HG02870 (cell line): ENCODE results near the gene USP10.
"Not testable (repeated sequence)": the region's sequence is repeated elsewhere in the genome, so short reads cannot be mapped to it uniquely, and the experiment has no call there.

ENCODE experiments used
- ATAC-seq: cut with Tn5 transposase; IDR thresholded peaks from one replicate; pipeline ENCODE4 v1.9.1; 2021; ENCODE audit warnings: mild to moderate bottlenecking, moderate library complexity; ENCODE audit not compliant: unreplicated experiment

The USP10 gene

DNA sequence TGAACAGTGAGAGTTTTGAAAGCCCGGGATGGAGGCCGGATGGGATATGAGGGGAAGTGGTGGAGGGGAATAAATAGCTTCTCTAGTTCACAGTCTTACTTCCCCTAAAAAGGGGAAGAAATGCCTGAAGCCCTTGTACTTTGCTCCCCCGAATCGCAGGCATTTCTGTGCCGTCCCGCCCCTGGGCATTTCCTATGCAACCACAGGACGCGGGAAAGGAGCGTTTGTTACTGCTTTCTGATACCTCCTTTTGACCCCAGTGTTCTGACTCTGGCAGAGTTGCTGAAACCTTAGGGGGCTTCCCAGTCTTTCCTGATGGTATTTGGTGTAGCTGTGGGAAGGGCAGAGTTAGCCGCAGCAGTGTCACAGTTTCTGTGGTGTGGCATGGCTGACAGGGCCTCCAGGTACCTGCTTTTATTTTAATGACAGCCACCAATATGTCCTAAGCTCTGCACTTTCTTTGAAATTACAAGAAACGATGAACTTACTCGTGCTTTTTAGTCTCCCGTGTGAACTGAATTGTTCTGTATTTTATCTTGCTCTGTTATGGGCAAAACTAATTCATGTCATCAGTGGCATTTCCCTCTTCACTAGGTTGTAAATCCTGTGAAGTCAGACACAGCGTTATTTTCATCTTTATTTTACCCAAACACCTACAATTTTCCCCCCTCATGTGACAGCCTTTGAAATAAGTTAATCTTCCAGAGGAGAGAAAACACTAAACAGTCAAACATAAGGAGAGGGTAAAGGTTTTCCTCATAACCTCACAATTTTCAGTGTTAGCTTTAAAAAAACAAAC lies 27.1 kb downstream of the USP10 start:
- ATAC-seq, result peak; percentile 38

DNA sequence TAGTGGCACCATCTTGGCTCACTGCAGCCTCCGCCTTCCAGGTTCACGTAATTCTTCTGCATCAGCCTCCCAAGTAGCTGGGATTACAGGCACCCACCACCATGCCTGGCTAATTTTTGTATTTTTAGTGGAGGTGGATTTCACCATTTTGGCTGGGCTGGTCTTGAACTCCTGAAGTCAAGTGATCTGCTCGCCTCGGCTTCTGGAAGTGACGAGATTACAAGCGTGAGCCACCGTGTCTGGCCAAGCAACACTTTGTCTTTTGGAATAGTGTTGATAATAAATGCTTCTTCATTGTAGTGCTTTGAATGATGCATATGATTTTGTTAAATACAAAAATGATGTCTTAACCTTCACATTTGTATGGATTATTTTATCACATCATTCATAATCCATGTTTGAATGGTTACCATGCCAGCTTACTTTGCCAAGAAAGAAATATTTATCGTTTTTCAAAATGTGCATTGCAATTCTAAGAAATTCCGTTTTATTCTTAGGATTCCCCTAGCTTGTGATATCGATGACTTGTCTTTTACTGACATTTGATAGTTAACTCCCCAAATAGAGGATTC lies 29.1 kb downstream of the USP10 start:
- ATAC-seq, result no peak

DNA sequence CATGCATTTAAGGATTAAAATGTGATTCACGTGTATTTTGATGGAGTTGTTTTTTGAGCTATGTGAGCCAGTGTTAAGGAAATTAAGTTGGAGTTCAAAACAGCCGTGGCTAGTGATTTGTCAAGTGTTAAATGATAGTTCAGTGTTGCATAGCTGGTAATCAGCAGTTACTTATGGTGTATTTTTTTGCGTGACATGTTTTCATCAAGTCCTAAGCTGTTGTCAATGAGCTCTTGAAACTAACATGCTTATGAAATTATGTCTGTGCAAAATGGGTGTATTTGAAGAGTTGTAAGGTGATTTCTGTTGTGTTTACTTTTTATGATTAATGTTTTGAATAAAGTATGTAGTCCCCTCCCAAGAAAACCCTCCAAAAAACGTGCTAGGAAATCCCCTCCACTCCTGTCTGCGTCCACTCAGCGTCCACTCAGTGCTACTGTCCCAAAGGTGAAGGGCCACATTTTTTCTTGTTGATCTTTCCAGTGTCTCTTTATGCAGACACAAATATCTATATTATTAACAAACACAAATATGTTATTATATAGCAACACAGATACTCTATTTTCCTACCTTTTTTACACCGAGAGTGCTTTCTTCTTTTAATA lies 30.0 kb downstream of the USP10 start:
- ATAC-seq, result no peak

DNA sequence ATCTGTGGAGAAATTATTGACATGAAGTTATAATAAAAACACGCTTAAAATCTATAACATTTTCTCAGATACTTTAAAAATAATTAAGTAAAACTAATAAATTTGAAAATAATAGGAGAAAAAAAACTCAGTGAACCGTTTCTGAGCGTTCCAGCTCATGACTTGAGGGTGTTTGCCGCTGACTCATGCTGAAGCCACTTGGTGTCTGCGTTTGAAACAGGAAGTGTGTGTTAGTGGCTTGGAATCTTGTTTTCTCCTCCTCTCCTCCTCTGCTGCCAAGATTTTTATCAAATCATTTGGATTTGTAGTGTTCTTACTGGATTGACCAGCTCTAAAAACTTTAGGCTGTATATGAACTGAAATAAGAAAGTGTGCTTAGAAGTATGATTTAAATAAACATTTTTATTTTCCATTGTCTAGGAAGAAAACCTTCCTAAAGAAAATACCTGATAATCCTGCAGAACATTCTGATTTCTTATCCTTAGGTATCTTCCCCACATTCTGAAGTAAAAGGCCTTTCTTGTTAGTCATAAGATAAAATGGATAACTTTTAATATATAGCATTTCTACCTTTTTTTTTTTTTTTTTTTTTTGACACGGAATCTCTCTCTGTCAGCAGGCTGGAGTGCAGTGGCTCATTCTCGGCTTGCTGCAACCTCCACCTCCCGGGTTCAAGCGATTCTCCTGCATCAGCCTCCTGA lies 30.8 kb downstream of the USP10 start:
- ATAC-seq, result peak; percentile 36

DNA sequence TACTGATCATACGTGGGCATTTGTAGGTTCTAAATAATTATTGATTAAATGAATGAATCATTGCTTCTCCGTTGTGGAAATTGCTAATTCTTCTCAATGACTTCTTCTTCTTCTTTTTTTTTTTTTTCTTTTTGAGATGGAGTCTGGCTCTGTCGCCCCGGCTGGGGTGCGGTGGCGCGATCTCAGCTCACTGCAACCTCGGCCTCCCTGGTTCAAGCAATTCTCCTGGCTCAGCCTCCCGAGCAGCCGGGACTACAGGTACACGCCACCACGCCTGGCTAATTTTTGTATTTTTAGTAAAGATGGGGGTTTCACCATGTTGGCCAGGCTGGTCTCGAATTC lies 32.5 kb downstream of the USP10 start:
- ATAC-seq, result not testable (repeated sequence)

DNA sequence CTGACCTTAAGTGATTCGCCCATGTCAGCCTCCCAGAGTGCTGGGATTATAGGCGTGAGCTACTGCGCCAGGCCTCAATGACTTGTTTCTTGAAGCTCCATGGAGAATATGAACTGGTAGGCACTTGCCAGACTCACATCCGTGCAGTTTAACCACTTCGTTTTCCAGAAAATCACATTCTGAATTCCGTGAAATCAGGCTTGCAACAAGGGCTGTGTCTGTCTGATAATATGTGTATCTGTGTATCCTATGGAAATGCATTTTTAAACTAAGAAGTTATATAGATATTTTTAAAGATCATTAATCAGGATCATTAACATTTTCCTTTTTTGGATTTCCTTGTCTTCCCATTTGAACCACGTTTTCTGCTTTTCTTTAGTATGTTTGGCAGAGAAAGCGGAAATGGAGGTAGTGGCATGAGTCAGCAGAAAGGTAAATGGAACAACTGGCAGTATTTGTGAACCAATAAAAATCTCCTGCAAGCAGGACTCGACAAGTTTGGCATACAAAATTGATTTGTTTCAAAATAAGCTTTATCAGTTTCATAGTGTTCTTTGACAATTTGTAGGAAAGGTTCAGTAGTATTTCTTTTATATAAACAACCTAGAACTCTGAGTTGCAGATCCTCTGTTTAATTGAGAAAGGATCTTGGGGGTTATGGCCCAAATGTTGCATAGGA lies 33.0 kb downstream of the USP10 start:
- ATAC-seq, result no peak

DNA sequence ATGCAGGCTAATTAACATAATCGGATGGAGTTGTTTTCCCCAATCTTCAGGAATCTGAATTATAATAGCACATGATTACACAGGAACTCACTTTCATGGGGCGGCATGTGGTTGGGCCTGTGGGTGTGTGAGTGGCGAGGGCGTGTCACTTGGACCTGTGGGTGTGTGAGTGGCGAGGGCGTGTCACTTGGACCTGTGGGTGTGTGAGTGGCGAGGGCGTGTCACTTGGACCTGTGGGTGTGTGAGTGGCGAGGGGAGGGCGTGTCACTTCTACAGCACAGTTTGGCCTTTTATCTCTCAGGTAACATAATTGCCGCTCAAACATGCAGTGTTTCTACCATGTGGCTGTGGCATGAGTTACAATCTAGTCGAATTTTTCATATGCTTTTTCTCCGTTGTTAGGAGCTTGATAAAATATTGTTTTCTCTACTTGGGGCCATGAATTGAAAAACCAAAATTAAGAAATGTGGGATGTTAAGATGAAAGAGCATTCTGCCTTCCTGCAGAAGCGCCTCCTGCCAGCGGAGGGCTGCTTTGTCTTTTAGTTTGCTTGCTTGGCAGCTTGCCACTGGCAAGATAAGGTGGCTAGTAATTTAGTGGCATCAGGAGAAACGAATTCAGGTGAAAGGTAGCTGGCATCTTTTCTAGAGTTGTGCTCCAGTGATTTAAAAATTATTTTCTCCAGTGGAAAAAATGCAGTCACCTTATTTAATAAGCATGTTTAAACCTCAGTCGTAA lies 36.2 kb downstream of the USP10 start:
- ATAC-seq, result no peak

DNA sequence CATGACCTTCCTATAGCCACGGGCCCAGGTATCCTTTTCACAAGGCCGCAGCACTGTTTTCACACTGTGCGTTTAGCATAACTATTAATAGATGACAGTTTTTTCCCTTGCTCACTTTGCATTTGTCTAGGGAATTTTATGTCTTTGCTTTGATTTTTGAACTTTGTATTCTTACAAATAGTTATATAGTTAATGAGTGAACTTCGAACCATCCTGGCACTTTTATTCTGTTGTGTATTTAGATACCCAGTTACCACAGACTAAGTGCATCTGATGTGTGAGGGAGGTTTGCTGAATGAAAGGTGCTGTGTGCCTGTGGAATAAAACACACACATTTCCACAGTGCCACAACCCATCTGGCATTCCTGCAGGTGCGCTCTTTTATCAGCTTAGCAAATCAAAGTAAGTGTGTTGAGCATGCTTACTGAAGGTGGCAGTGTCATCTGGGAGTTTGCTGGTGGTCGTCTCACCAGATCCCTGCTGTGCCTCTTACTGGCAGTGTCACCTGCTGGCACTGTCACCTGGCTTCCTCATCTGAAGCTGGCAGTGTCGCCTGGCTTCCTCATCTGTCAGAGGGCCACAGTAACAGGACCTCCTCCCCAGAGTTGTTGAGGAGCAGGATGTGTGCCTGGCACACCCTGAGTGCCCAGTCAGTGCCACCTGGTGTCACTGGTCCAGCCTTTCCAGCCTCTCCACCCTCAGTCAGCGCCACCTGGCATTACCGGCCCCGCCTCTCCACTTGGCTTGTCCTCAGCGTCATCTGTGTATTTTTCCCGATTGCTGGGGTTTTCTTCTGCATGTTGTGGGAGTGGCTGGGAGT lies 37.6 kb downstream of the USP10 start:
- no peak for ATAC-seq

DNA sequence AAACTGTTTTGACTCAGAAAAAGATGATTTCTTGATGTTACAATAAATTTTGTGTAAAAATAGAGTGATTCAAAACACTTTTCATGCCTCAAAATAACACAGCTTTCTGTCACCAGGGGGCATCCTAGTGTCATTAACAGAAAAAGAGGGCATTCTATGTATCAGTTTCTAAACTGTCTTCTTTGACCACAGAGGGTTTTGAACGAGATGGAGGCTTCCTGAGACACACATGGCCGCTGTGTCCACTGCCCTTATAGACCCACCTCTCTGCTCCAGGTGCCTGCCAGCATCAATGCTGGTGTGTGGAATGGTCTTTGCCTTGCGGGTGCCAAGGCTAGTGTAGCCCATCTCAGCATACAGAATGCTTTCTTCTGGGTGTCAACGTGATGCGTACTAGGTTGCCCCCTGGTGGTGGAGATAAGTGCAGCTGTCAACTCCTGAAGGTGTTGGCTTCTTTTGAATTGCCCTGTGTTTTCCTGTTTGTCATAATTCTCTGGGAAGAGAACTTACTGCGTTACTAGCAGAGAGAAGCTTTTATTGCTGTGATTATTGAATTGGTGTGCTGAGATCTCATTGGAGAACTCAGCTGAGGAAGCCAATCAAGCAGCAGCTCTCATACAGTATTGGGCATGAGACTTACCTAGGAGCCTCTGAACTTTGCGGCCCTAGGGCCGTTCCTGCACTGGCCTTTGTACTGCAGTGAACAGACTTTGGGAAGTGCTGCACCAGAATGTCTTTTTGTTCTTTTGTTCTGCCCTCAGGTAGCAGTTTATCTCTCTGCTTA lies 38.6 kb downstream of the USP10 start:
- ATAC-seq, result peak; percentile 75

DNA sequence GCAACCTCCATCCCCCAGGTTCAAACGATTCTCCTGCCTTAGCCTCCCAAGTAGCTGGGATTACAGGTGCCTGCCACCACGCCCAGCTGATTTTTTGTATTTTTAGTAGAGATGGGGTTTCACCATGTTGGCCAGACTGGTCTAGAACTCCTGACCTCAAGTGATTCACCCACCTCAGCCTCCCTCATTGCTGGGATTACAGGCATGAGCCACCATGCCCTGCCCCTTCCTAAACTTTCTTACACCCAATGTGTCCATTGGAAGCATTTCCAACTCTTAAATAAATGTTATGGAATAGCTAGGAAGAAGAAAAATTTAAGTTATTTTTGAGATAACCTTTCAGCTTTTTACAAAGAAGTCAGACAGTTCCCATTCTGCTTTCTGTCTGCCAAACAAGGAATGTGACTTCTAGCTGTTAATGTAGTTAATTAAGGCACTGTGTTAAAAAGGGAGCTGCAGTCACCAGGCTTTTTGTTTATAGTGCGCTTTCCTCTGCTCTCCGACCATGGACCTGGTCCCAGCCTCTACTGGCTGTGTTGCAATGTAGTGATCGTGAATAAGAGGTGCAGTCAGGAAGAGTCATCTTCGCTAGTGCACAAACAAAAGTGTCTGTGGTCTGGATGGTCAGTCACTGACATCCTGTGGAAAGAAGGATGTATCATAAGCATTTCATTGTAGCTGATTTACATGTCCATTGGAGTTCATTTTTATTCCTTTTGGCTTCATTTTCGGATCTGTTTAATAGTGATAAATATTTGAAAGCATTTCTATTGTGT lies 39.7 kb downstream of the USP10 start:
- no peak for ATAC-seq

DNA sequence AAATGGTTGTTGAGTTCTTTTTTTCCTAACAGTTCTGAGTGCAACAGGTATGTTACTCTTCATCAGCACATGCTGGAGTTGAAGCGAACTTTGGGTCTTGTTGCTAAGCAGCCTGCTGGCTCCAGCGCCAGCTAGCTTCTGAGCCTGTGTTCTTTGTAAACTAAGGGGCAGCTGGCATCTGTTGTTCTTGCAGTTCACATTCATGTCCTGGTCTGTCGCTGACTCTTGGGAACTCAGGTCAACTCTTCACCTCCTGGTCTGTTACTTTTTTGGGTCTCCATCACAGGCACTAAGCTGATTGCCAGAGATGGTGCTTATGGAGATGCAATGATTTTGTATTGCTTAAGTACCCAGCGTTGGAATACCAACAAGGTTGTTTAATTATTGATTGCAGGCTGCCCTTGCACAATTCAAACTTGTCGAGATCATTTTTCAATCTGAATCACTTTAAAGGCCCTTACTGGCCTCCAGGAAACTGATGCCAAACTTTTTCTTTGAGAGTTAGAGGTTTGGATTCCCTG lies 40.9 kb downstream of the USP10 start:
- no peak for ATAC-seq

DNA sequence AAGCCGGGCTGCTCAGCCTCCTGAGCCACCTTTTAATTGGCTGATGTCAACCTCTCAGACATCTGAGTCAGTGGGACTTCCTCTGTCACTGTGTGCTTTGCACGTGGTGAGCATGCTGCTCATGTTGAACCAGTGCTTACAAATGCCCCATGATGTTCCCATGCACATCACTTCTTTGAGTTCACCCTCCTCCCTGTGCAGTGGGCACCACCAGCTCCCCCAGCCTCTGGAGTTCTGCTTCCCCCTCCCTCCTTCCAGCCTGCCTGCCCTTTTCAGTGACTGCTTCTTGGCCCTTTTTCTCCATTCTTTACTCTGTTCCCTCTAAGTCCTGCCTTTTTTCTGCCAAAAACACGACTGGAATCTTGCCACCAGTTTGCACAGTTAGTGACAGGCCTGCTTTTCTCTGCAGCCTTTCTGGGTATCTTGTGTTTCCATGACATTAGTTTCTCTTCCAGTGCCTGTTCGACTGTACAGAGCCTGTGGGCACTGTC lies 41.6 kb downstream of the USP10 start:
- no peak for ATAC-seq

DNA sequence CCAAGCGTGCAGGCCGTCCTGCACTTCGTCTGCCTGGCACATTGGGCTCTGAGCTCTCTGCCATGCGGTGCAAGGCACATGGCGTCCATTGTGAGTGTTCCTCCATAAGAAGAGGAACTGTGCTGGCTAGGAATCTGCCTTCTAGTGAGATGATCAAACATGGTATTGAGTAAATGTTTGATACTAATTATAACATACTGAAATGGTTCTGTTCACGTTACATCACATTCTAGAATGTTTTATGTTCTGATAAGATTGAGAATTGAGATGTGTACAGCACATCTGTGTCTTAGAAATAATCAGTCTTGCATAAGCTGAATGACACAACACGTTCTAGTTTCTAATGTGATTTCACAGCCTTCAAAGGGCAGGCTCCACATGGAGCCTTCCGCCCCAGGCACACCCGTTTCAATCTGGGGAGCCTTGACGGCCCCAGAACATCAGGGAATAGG lies 42.9 kb downstream of the USP10 start:
- ATAC-seq, result no peak

DNA sequence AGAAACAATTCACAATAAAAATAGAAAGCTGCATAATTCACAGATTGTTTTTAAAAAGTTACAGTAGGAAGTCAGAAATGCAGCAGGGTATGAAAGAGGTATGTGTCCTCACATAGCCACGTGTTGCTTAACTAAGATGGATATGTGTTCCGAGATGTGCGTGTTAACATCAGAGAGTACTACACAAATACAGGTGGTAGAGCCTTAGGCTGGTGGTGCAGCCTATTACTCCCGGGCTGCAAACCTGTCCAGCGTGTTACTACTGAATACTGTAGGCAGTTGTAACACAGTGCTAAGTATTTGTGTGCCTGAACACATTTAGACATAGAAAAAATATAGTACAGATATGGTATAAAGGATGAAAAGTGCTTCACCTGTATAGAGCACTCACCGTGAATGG lies 46.4 kb downstream of the USP10 start:
- ATAC-seq, result no peak

DNA sequence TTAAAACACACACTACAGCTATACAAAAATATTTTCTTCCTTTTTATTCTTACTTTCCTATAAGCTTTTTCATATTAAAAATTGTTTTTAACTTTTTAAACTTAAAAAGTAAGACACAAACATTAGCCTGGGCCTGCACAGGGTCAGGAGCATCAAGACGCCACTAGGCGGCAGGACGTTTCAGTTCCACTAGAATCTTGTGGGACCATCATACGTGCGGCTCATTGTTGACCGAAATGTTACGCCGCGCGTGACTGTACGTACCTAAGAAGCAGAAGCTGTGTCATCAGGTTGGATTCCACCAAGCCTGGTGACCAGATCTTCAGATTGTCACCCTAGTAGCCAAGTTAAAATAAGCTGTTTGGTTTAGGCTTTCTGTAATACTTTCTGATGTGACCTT lies 47.1 kb downstream of the USP10 start:
- ATAC-seq, result no peak

DNA sequence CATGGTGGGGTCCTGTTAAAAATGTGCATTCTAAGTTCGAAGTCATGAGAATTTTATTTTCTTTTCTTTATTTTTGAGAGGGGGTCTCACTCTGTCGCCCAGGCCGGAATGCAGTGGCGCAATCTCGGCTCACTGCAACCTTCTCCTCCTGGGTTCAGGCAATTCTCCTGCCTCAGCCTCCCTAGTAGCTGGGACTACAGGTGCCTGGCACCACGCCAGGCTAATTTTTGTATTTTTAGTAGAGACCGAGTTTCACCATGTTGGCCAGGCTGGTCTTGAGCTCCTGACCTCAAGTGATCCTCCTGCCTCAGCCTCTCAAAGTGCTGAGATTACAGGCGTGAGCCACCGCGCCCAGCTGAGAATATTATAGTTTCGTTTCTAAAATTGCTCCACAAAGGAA lies 48.4 kb downstream of the USP10 start:
- not testable (repeated sequence) for ATAC-seq

DNA sequence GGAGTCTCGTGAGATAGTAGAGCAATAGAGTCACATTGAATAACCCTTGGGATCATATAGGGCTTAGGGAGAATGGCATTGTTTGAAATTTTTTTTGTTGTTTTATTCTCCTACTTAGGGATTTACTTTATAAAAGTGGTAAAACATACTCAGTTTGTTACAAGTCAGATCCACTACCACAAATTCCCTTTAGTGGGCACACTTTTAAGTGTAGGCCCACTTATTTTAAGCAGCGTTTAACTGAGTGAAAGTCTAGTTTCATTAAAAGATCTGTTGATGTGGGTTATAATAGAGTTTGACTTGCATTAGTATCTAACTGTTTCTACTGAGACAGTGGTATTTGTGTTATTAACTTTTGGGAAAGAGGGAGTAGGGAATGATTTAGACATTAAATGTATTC lies 49.3 kb downstream of the USP10 start:
- ATAC-seq, result no peak

DNA sequence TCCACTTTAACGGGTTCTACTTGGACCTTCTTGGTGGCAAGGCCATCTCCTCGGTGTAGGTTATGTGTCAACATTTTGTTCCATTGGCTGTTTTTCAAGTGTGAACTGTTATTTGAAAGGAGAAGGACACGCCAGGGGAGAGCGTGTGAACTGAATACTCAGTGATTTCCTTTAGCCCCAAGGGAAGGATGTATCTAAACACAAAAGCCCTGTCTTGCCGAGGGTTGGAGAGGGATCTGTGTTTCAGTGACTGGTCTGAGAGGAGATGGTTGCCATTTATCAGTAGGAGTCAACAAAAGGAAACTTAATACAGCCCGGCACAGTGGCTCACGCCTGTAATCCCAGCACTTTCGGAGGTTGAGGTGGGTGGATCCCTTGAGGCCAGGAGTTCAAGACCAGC lies 50.0 kb downstream of the USP10 start:
- no peak for ATAC-seq
